IPS DF 6.9 (cell line): ENCODE results near the gene LBHD2.
A peak's percentile ranks its signal among the peaks of the same experiment; 100 is the strongest.

Experiments
- DNase-seq: peaks from one replicate; pipeline ENCODE4 v3.0.0-alpha.2; 2013; ENCODE audit warnings: low read depth, low spot score
- H3K27ac ChIP-seq: one replicate; pipeline ENCODE4 v1.5.1; 2013; ENCODE audit warnings: low read length, control low read depth
- H3K27me3 ChIP-seq: 2 replicates; pipeline ENCODE4 v1.6.1; 2013; ENCODE audit warnings: mild to moderate bottlenecking, low read length; ENCODE audit not compliant: control insufficient read depth, insufficient read depth
- H3K36me3 ChIP-seq: 2 replicates; pipeline ENCODE4 v1.6.1; 2013; ENCODE audit warnings: low read length; ENCODE audit not compliant: control insufficient read depth, insufficient read depth
- H3K4me1 ChIP-seq: 2 replicates; pipeline ENCODE4 v1.6.1; 2013; ENCODE audit warnings: low read length; ENCODE audit not compliant: control insufficient read depth, insufficient read depth
- H3K4me3 ChIP-seq: 2 replicates; pipeline ENCODE4 v1.5.1; 2013; ENCODE audit warnings: mild to moderate bottlenecking, low read length
- H3K9me3 ChIP-seq: 2 replicates; pipeline ENCODE4 v1.6.1; 2013; ENCODE audit warnings: low read length, inconsistent platforms; ENCODE audit not compliant: control insufficient read depth, insufficient read depth
- WGBS: extraction: QIAGEN DNeasy Blood & Tissue Kit; methylation state at CpG from one replicate; pipeline ENCODE4 v1.1.7; 2013; ENCODE audit warnings: mixed read lengths, missing lambda C conversion rate; ENCODE audit not compliant: insufficient read length, insufficient coverage; 5-methylcytosine and 5-hydroxymethylcytosine counted together

Gene LBHD2

GRCh38 chr14:103057372-103058163 is 26.4 kb upstream of the LBHD2 start, which contains the start of gene CDC42BPB:
TSS of gene CDC42BPB (minus strand) at chr14:103057549. CDS start at chr14:103057173, 376 bp downstream.
- no peak within 1 kb of the TSS for H3K27ac ChIP-seq
- peak; percentile 52 for DNase-seq

GRCh38 chr14:103058164-103059055 is 25.6 kb upstream of the LBHD2 start:
- no peaks in the 10 kb centered on the region; the same call in 1 of the 2 replicates for H3K4me1 ChIP-seq
- no peaks in the 10 kb centered on the region for H3K9me3 ChIP-seq
- no peaks in the 10 kb centered on the region for H3K27me3 ChIP-seq
- H3K36me3 ChIP-seq, result no peaks in the 10 kb centered on the region
- H3K27ac ChIP-seq, result no peak overlapping the region
- DNase-seq, result no peak
- no CpG with 5 or more reads among the region's 39 CpGs for WGBS
- peak overlapping the region; percentile 82; the same call in 1 of the 2 replicates for H3K4me3 ChIP-seq

More at GRCh38 chr14:103057372-103058163, 26.4 kb upstream of the LBHD2 start, which contains the start of gene CDC42BPB:
- H3K27me3 ChIP-seq, result no peaks in the 10 kb centered on the region
- no CpG with 5 or more reads among the region's 113 CpGs for WGBS
- H3K36me3 ChIP-seq, result no peaks in the 10 kb centered on the region
- H3K4me1 ChIP-seq, result no peaks in the 10 kb centered on the region; the same call in 1 of the 2 replicates
- peak within 1 kb of the TSS; percentile 100 for H3K4me3 ChIP-seq
- H3K9me3 ChIP-seq, result no peaks in the 10 kb centered on the region

GRCh38 chr14:103059556-103059955 is 24.5 kb upstream of the LBHD2 start:
- WGBS, result no CpG with 5 or more reads among the region's 5 CpGs
- Histone ChIP-seq H3K27ac (no peak overlapping the region), H3K9me3 (no peaks in the 10 kb centered on the region), H3K27me3 (no peaks in the 10 kb centered on the region), H3K4me3 (no peak overlapping the region), H3K36me3 (no peaks in the 10 kb centered on the region), H3K4me1 (no peaks in the 10 kb centered on the region; the same call in 1 of the 2 replicates)
- no peak for DNase-seq

- Histone ChIP-seq H3K9me3 (no peaks in the 10 kb centered on the region), H3K27me3 (no peaks in the 10 kb centered on the region), H3K4me3 (no peak overlapping the region), H3K36me3 (no peaks in the 10 kb centered on the region), H3K27ac (no peak overlapping the region), H3K4me1 (no peaks in the 10 kb centered on the region)
- no CpG with 5 or more reads among the region's 6 CpGs for WGBS
- DNase-seq, result no peak
Measured at GRCh38 chr14:103061482-103061976, 22.5 kb upstream of the LBHD2 start.

DNA sequence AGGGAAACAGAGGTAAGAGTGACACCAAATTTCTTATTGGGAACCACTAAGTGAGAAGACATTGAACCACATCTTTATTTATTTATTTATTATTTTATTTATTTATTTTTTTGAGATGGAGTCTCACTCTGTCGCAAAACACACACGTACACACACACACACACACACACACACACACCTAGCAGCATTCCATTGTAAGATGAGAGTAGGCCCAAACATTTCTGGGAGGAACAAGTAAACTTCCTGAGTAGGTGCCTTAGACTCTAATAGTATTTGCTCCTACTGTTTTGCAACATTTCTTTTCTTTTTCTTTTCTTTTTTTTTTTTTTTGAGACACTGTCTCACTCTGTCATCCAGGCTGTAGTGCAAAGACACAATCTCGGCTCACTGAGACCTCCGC is 19.6 kb upstream of the LBHD2 start:
- Histone ChIP-seq H3K27ac (no peak overlapping the region), H3K27me3 (no peaks in the 10 kb centered on the region), H3K4me1 (no peaks in the 10 kb centered on the region), H3K4me3 (no peak overlapping the region), H3K36me3 (no peaks in the 10 kb centered on the region), H3K9me3 (no peaks in the 10 kb centered on the region)
- DNase-seq, result no peak
- no CpG with 5 or more reads among the region's 4 CpGs for WGBS

DNA sequence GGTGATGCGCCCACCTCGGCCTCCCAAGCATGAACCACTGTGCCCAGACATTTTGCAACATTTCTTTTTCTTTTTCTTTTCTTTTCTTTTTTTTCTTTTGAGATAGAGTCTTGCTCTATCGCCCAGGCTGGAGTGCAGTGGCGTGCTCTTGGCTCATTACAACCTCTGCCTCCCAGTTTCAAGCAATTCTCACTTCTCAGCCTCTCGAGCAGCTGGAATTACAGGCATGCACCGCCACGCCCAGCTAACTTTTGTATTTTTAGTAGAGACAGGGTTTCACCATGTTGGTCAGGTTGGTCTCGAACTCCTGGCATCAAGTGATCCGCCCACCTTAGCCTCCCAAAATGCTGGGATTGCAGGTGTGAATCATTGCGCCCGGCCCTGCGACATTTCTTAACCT is 19.0 kb upstream of the LBHD2 start:
- H3K4me3 ChIP-seq, result no peak overlapping the region
- H3K4me1 ChIP-seq, result no peaks in the 10 kb centered on the region
- no peak for DNase-seq
- H3K9me3 ChIP-seq, result no peaks in the 10 kb centered on the region
- H3K27ac ChIP-seq, result no peak overlapping the region
- no peaks in the 10 kb centered on the region for H3K27me3 ChIP-seq
- no CpG with 5 or more reads among the region's 12 CpGs for WGBS
- no peaks in the 10 kb centered on the region for H3K36me3 ChIP-seq

DNA sequence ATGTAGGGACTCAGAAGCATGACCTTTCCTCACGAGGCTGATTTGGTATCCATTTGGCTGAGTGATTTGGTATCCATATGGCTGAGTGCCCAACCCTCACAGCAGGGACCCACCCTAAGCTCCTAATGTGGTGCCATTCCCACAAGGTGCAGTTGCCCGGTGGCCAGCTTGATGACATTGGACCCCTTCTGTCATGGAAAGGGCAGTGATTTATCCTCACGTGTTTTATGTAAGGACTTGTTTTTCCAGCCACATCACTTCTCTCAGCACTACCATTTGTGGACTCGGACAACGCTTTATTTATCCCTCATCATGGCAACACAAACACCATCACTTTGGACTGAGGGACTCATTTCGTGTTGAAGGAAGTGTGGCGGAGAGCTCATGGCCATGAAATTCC is 18.1 kb upstream of the LBHD2 start:
- H3K4me3 ChIP-seq, result no peak overlapping the region
- DNase-seq, result no peak
- H3K9me3 ChIP-seq, result no peaks in the 10 kb centered on the region
- H3K27ac ChIP-seq, result no peak overlapping the region
- no CpG with 5 or more reads among the region's 7 CpGs for WGBS
- no peaks in the 10 kb centered on the region for H3K36me3 ChIP-seq
- no peaks in the 10 kb centered on the region for H3K27me3 ChIP-seq
- H3K4me1 ChIP-seq, result no peaks in the 10 kb centered on the region

DNA sequence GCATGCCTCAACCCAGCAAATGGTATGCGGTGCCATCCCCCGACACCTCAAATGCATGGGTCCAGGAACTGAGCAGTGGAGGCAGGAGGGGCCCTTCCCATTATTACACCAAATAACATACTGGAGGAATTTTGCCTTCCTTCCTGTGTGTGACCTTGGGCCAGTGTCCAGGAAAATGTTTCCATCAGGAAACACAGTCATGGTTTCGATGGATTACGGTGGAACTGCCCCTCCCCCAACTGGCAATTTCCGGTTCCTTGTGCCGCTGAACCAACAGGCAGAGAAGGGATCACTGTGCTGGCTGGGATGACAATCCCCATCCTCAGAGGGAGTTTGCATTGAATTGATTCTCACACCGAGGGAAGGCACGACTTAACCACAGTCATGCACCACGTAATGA is 17.6 kb upstream of the LBHD2 start:
- Histone ChIP-seq H3K36me3 (no peaks in the 10 kb centered on the region), H3K9me3 (no peaks in the 10 kb centered on the region), H3K27ac (no peak overlapping the region), H3K27me3 (no peaks in the 10 kb centered on the region), H3K4me1 (no peaks in the 10 kb centered on the region), H3K4me3 (no peak overlapping the region)
- no peak for DNase-seq
- no CpG with 5 or more reads among the region's 9 CpGs for WGBS

DNA sequence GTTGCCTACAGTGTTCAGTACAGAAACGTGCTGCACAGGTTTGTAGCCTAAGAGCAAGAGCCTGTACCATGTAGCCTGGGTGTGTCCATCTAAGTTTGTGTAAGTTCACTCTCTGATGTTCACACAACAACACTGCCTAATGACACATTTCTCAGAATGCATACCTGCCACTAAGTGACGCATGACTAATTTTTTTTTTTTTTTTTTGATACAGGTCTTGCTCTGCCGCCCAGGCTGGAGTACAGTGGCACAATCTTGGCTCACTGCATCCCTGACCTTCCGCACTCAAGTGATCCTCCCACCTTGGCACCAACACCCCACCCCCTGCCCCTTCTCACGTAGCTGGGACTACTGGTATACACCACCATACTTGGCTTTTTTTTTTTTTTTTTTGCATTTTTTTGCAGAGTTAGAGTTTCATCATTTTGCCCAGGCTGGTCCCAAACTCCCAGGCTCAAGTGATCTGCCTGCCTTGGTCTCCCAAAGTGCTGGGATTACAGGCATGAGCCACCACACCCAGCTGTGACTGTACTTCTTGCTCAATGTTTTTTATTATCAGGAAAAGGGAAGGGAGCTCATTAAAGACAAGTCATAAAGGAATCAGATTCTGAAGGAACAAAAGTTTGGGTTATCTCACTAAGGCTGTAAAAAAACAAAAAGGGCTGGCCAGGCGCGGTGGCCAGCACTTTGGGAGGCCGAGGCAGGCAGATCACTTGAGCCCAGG is 16.6 kb upstream of the LBHD2 start:
- WGBS, result no CpG with 5 or more reads among the region's 8 CpGs

More for the DNA sequence above, 16.6 kb upstream of the LBHD2 start:
- Histone ChIP-seq H3K27me3 (no peaks in the 10 kb centered on the region), H3K4me3 (no peak overlapping the region), H3K36me3 (no peaks in the 10 kb centered on the region), H3K27ac (no peak overlapping the region), H3K4me1 (no peaks in the 10 kb centered on the region), H3K9me3 (no peaks in the 10 kb centered on the region)
- no peak for DNase-seq
